ENCODE data around the gene RNASEL. TPM values are rescaled to one million over a fixed set of nuclear protein-coding genes. Genes with fewer than 3 reads are reported as not detected.

RNASEL gene
- total RNA-seq, 4 donors from 2014 or later, result 12.3 to 17.9 (median 15.3) TPM

- no peaks in the 10 kb centered on the region for H3K4me1 ChIP-seq
- H3K4me3 ChIP-seq (replicated peaks in 1 of 3), result no peak overlapping the region
- intact Hi-C loops (cut with DNase I), result loop anchor here (10.0 kb wide), 1 partner anchor 110 kb away; the partner anchor contains the start of gene RGSL1
- no peaks in the 10 kb centered on the region for H3K27me3 ChIP-seq
- H3K9me3 ChIP-seq, result no peaks in the 10 kb centered on the region
- no peak for TF ChIP-seq POLR2A (IDR thresholded peaks at IDR 0.05)
- no peak for TF ChIP-seq CTCF (IDR thresholded peaks at IDR 0.05)
- WGBS, 2 donors, result 77 to 84% methylated on average over 2 of the region's 2 CpGs
- H3K27ac ChIP-seq, result no peak overlapping the region
- H3K36me3 ChIP-seq, result no peaks in the 10 kb centered on the region
- DNase-seq, result no peak
These were observed 24.6 kb downstream of the RNASEL start for GRCh38 chr1:182564406-182565004.

DNA sequence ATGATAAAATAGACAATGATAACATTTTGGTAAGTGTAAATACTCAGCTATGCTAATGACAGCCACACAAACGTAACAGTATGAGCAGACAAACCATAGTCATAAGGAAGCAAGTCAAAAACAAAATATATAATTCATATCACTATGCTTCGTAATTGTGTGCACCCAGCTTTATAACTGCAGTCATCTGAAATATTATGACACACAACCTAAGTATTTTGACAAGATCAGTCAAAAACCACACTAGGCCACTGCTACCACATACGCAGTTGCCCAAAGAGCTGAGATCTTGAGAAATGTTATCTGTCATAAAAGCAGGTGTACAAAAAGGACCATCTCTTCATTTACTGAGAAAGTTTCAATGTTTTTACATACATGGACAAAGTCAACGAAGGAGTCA, 26.0 kb downstream of the RNASEL start:
- Histone ChIP-seq H3K27ac (no peak overlapping the region), H3K27me3 (no peaks in the 10 kb centered on the region), H3K36me3 (no peaks in the 10 kb centered on the region), H3K4me3 (replicated peaks in 1 of 3) (no peak overlapping the region), H3K4me1 (no peaks in the 10 kb centered on the region), H3K9me3 (no peaks in the 10 kb centered on the region)
- intact Hi-C loops (cut with DNase I), result loop anchor here (10.0 kb wide), 1 partner anchor 108 kb away; the partner anchor contains the start of gene RGSL1
- TF ChIP-seq CTCF (IDR thresholded peaks at IDR 0.05), result no peak
- TF ChIP-seq POLR2A (IDR thresholded peaks at IDR 0.05), result no peak
- WGBS, 2 donors, result 92 to 95% methylated on average over 4 of the region's 4 CpGs
- no peak for DNase-seq

DNA sequence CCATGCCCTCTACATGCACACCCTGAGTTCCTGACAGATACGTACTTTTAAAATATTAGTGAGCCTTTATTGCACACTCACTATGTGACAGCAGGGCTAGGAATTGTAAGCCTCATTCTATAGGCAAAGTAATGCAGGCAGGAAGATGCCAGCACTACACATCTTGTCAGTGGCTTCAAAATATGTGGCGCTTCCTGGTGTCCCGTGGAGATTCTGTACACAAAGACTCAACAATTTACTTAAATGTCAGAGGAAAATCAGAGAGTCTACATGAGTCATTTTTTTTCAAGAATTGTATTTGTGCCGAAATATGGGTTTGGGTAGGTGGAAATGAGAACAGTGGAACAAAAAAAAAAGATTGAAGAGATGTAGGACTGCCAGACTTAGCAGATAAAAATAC, 27.6 kb downstream of the RNASEL start:
- H3K4me1 ChIP-seq, result no peaks in the 10 kb centered on the region
- H3K27me3 ChIP-seq, result no peaks in the 10 kb centered on the region
- H3K9me3 ChIP-seq, result no peaks in the 10 kb centered on the region
- H3K4me3 ChIP-seq (replicated peaks in 1 of 3), result no peak overlapping the region
- intact Hi-C loops (cut with DNase I), result loop anchor here (10.0 kb wide), 1 partner anchor 107 kb away; the partner anchor contains the start of gene RGSL1
- no peak for DNase-seq
- no peak overlapping the region for H3K27ac ChIP-seq
- H3K36me3 ChIP-seq, result no peaks in the 10 kb centered on the region
- 82 to 83% methylated on average over 4 of the region's 4 CpGs for WGBS, 2 donors
- TF ChIP-seq POLR2A (IDR thresholded peaks at IDR 0.05) (no peak), CTCF (IDR thresholded peaks at IDR 0.05) (no peak)

DNA sequence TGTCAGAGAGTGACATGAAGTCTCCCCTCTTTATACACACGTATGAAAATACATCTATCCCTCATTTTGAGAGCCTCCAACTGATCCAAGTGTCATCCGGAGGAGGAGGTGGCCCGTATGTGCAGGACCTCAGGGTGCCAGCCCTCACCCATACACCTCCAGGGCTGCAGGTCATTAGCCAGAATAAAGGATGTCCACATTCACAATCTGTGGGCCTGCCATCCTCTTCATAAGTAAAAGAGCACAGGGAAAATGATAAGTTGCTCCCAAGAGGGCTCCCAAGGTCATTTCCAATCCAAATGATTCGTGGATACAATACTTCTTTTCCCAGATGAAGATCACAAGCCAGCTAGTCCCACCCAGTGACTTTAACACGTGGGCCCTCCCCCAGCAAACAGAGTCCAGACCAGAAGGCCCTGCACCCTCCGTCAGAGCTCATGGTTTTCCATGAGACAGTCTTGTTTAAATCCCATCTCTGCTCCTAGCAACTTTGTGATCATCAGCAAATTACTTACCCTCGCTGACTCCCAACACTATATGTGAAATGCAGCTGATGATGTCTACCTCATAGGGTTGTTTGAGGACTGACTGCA, 28.6 kb downstream of the RNASEL start:
- no peaks in the 10 kb centered on the region for H3K9me3 ChIP-seq
- 78 to 83% methylated on average over 7 of the region's 7 CpGs for WGBS, 2 donors

More for the DNA sequence above, 28.6 kb downstream of the RNASEL start:
- intact Hi-C loops (cut with DNase I), result loop anchor here (10.0 kb wide), 1 partner anchor 106 kb away; the partner anchor contains the start of gene RGSL1
- H3K27ac ChIP-seq, result no peak overlapping the region
- DNase-seq, result no peak
- H3K36me3 ChIP-seq, result no peaks in the 10 kb centered on the region
- no peaks in the 10 kb centered on the region for H3K4me1 ChIP-seq
- H3K4me3 ChIP-seq (replicated peaks in 1 of 3), result no peak overlapping the region
- H3K27me3 ChIP-seq, result no peaks in the 10 kb centered on the region
- TF ChIP-seq CTCF (IDR thresholded peaks at IDR 0.05), result no peak
